ENCODE results near the gene GRK6. TPM values are rescaled to one million over a fixed set of nuclear protein-coding genes. Genes with fewer than 3 reads are reported as not detected.

GRK6 gene
- total RNA-seq, 3 donors from 2014 or later, result 21.3 to 25.0 (median 22.1) TPM

GRCh38 chr5:177471610-177472356, 45.3 kb downstream of the GRK6 start:
- no peaks in the 10 kb centered on the region for H3K27me3 ChIP-seq
- H3K9me3 ChIP-seq, result no peaks in the 10 kb centered on the region
- H3K4me3 ChIP-seq, result peak overlapping the region; percentile 81 to 96 (median 81)
- no peak for DNase-seq (ENCODE audit: low spot score in 2 of 2)
- intact Hi-C loops (cut with DNase I; ENCODE audit: low total_unique reads), result no loop called here
- TF ChIP-seq POLR2AphosphoS5 (IDR thresholded peaks at IDR 0.05) (no peak), POLR2A (IDR thresholded peaks at IDR 0.05) (no peak), CTCF (IDR thresholded peaks at IDR 0.05) (no peak)
- peak overlapping the region in 1 of 2 donors; percentile 77 for H3K27ac ChIP-seq
- peaks cover 8 to 14% of the 10 kb centered on the region in 2 donors for H3K4me1 ChIP-seq
- H3K36me3 ChIP-seq, result no peaks in the 10 kb centered on the region

DNA sequence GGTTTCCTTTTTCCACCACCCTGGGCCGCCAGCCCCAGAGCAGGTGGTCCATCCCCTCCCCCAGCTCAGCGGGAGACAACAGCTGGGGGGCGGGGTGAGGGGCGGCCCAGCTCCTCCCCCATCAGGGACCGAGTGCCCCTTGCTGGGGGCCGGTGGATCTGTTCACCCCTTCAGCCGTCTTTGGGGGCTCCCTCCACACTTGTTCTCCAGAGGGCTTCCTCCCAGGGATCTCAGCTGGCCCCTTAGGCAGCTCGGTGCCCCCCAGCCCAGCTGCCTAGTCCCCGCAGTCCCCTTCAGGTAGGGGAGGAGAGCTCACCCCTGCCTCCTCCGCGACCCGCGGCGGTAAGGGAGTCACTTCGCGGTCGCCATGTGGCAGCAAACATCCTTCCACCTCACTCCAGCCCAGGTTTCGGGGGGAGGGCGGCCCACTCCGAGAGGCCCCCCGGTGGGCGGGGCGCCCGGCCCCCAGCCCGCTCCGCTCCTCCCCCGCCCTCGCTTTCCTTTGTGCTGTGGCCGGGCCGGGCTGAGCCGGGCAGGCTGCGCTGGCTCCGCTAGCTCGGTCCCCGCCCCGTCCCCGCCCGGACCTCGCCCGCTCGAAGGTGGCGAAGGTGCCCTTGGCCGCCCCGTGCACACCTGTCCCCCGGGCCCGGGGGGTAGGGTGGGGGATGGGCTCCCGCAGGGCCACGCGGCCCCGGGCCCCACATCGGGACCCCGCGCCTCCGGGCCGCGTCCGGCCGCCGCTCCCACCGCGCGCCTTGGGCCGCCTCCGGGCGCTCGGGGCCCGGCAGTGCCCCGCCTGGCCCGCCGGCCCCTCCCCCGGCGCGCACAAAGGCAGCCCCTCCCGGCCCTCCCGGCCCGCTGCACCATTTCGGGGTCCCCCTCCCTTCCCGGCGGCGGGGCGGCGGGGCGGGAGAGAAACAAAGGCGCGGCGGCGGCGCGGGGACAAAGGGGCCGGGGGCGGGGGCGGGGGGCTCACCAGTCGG, 46.3 kb downstream of the GRK6 start:
- H3K4me3 ChIP-seq, result peak overlapping the region; percentile 81 to 96 (median 81)
- peaks cover 8 to 14% of the 10 kb centered on the region in 2 donors for H3K4me1 ChIP-seq
- TF ChIP-seq CTCF (IDR thresholded peaks at IDR 0.05), result no peak
- TF ChIP-seq POLR2AphosphoS5 (IDR thresholded peaks at IDR 0.05), result no peak
- no peak for TF ChIP-seq POLR2A (IDR thresholded peaks at IDR 0.05)
- H3K36me3 ChIP-seq, result no peaks in the 10 kb centered on the region
- no peak for DNase-seq (ENCODE audit: low spot score in 2 of 2)
- intact Hi-C loops (cut with DNase I; ENCODE audit: low total_unique reads), result no loop called here
- peak overlapping the region; percentile 55 to 77 for H3K27ac ChIP-seq
- no peaks in the 10 kb centered on the region for H3K27me3 ChIP-seq
- H3K9me3 ChIP-seq, result no peaks in the 10 kb centered on the region

DNA sequence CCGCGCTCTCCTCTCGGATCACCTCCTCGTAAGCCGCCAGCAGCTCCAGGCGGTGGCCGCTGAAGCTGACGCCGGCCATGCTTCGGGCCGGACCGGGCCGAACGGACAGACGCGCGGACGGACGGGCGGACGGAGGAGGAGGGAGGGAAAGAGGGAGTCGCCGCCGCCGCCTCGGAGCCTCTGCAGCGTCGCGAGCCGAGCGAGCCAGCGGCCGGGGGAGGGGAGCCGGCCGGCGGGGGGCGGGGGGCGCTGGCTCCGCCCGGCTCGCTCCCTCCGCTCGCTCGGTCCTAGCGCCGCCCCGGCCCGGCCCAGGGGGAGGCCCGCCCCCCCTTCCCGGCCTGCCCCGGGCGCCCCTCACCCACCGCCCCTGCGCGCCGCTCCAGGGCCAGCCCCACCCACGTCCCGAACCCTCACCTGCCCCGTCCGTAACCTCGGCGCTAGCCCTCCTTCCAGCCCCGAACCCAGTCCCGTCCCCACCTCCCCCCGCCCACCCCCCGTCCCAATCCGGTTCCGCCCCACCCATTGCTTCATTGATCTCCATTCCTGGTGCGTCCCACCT, 47.0 kb downstream of the GRK6 start, which contains the start of gene DBN1:
TSS of gene DBN1 (minus strand) at position 192 of the 559 bp plus-strand sequence. CDS start at position 79, 113 bp downstream.
- peaks cover 9 to 14% of the 10 kb centered on the region in 2 donors for H3K4me1 ChIP-seq
- TF ChIP-seq POLR2A (IDR thresholded peaks at IDR 0.05), result no peak
- TF ChIP-seq CTCF (IDR thresholded peaks at IDR 0.05), result no peak
- TF ChIP-seq POLR2AphosphoS5 (IDR thresholded peaks at IDR 0.05), result no peak
- H3K4me3 ChIP-seq, result peak within 1 kb of the TSS; percentile 81 to 96 (median 81)
- H3K36me3 ChIP-seq, result no peaks in the 10 kb centered on the region
- peak within 1 kb of the TSS; percentile 55 to 77 for H3K27ac ChIP-seq
- intact Hi-C loops (cut with DNase I; ENCODE audit: low total_unique reads), result no loop called here
- H3K9me3 ChIP-seq, result no peaks in the 10 kb centered on the region
- no peaks in the 10 kb centered on the region for H3K27me3 ChIP-seq
- no peak for DNase-seq (ENCODE audit: low spot score in 2 of 2)

DNA sequence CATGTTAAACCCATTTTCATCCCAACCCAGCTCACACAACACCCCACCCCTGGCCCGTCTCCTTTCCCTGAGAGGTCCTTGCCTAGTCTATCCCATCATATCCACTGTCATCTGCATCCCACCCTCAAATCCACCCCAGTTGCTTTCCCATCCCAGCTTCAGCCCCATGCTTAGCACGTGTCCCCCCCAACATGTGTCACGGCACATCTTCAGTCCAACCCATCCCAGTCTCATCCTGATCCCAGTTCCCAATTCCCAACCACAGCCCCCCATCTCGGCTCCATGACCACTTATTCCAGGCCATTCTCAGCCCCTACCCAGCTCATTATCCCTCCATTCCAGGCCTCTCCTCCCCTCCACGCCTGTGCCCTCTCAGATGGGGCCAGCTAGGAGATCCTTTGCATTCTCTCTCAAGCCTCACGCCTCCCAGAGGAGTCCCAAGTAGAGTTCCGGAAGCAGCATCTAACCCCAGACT, 47.6 kb downstream of the GRK6 start:
- DNase-seq (ENCODE audit: low spot score in 2 of 2), result no peak
- Histone ChIP-seq H3K4me1 (peaks cover 14 to 18% of the 10 kb centered on the region in 2 donors), H3K27me3 (no peaks in the 10 kb centered on the region), H3K9me3 (no peaks in the 10 kb centered on the region), H3K4me3 (peak overlapping the region; percentile 81 to 96 (median 81)), H3K27ac (peak overlapping the region; percentile 55 to 77), H3K36me3 (no peaks in the 10 kb centered on the region)
- intact Hi-C loops (cut with DNase I; ENCODE audit: low total_unique reads), result no loop called here
- no peak for TF ChIP-seq POLR2AphosphoS5 (IDR thresholded peaks at IDR 0.05)
- no peak for TF ChIP-seq CTCF (IDR thresholded peaks at IDR 0.05)
- no peak for TF ChIP-seq POLR2A (IDR thresholded peaks at IDR 0.05)

Data from breast epithelium (tissue), 4 donors.